Heart right ventricle (tissue), 16 donors: ENCODE results near the gene PRDM16. TPM values are rescaled to one million over a fixed set of nuclear protein-coding genes. Genes with fewer than 3 reads are reported as not detected.

ENCODE experiments used
- ATAC-seq, 8 donors: fragments of 200-7000 bp; cut with Tn5 transposase; one replicate each; pipeline ENCODE4 v1.9.1; 2020; ENCODE audit warnings: mild to moderate bottlenecking in 8 of 8, moderate library complexity in 8 of 8, moderate number of reproducible peaks in 1 of 8
- DNase-seq, 2 donors: peaks; one replicate each; pipeline ENCODE4 v3.0.0-alpha.2; 2020
- H3K27ac ChIP-seq, 10 donors: fragments of 200-600 bp; sonication (generic) in 2 of 10; one replicate each; pipeline versions ENCODE4 v1.5.0 to v1.8.0; 2020 to 2022; ENCODE audit warnings: mild to moderate bottlenecking in 3 of 10
- H3K27me3 ChIP-seq, 7 donors: fragments of 200-600 bp; one replicate each; pipeline ENCODE4 v1.8.0; 2021 to 2022; ENCODE audit warnings: mild to moderate bottlenecking in 2 of 7
- H3K36me3 ChIP-seq, 9 donors: fragments of 200-600 bp; sonication (generic) in 1 of 9; one replicate each; pipeline versions ENCODE4 v1.5.0 to v1.8.0; 2020 to 2022; ENCODE audit warnings: mild to moderate bottlenecking in 2 of 9
- H3K4me1 ChIP-seq, 9 donors: fragments of 200-600 bp; sonication (generic) in 1 of 9; one replicate each; pipeline versions ENCODE4 v1.5.0 to v1.8.0; 2020 to 2022; ENCODE audit warnings: mild to moderate bottlenecking in 4 of 9
- H3K4me3 ChIP-seq, 10 donors: fragments of 200-600 bp; sonication (generic) in 2 of 10; one replicate each; pipeline versions ENCODE4 v1.5.0 to v1.8.0; 2020 to 2022; ENCODE audit warnings: mild to moderate bottlenecking in 7 of 10, moderate library complexity in 2 of 10
- H3K9me3 ChIP-seq, 11 donors: fragments of 200-600 bp in 10 of 11; sonication (generic) in 2 of 11; one replicate each; pipeline versions ENCODE4 v1.5.0 to v1.8.0; 2013 to 2022; ENCODE audit warnings: mild to moderate bottlenecking in 2 of 11, control low read depth in 1 of 11, moderate library complexity in 1 of 11
- CTCF ChIP-seq, 9 donors: fragments of 200-600 bp; sonication (generic) in 2 of 9; IDR thresholded peaks; one replicate each; pipeline versions ENCODE4 v1.5.0 to v1.8.0; 2021 to 2022; ENCODE audit warnings: antibody characterized with exemption in 9 of 9, mild to moderate bottlenecking in 5 of 9, moderate library complexity in 1 of 9
- WGBS, 2 donors: extraction: QIAGEN DNeasy Blood & Tissue Kit; methylation state at CpG; one replicate each; pipeline ENCODE4 v1.1.7; 2013; ENCODE audit warnings: inconsistent platforms in 1 of 2; 5-methylcytosine and 5-hydroxymethylcytosine counted together
- intact Hi-C, 10 donors: fragments of 100-400 bp; cut with DNase I; formaldehyde crosslinking; loops; one replicate each; pipeline versions ENCODE4 v1.11.1 to v1.14.2; 2022
- polyA plus RNA-seq, 2 donors: library from polyadenylated mRNA; stranded (reverse); fragments of 200-250 nt; gene quantifications; one replicate each; pipeline ENCODE4 v1.2.3, GENCODE V29; 2013
- total RNA-seq, 10 donors: library from RNA; stranded (reverse); fragmentation: NEBNext Ultra II Directional in 3 of 10; extraction: Animal tissue kit (Norgen Biotek cat#: 25700) in 3 of 10; gene quantifications; one replicate each; pipeline versions ENCODE4 v1.2.1 to v1.2.4, GENCODE V29; 2021 to 2023
- donor health status: Arrhythmogenic right ventricular cardiomyopathy.
- donor health status: ischemic (EF 13 %, LVEDD 7.1; RV severe dilation, severe dysfunction).
- donor health status: healthy with polysubstance abuse.
- donor health status: DM: no; HTN: yes; CAD: no.
- donor health status: DM: no; HTN: no; CAD: no.
- donor health status: ischemic (EF 25% LVEDD 6.9; RV normal size, moderate dysfunction).
- donor health status: ischemic (EF 25% LVEDD 5.7; RV mildly dilated, moderate dysfunction).
- donor health status: healthy.
- donor health status: DM: yes; HTN: yes; CAD: no.
- donor health status: Ischemic cardiomyopathy.
- donor health status: ischemic (EF 35%, LVEDD 5.7; RV mildly dilated, moderate dysfunction).
- donor health status: nonischemic (EF 11% LVEDD 7.7; RV severe dilation, severe dysfunction).
- donor health status: DM: yes; HTN: yes; CAD: no.
- donor health status: PGD.
- donor health status: ischemic (EF 29% LVEDD 5.4; RV normal size, mild dysfunction).
- donor health status: nonischemic (EF 23%, LVEDD 6.1; RV moderate dilation, normal function).

PRDM16 gene
- total and polyA plus RNA-seq, 12 donors: 4.1 to 25.9 (median 14.8) TPM

DNA sequence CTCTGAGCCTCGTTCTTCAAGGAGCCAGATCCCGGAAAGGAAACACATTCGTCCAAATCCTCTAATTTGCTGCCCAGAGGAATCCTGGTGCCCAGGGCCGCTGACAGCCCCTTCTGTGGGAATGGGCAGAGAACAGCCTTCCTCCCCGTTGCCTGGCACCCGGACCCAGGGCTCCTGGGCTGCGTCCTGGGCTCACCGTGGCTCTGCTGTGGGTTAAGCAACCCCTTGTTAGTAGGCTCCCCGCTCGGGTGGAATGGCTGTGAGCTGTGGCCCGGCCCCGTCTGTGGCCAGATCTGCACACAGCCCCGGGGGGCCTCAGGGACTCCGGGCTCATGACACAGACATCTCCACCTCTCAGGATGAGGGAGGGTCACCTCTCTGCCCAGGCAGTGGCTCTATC lies 262.6 kb downstream of the PRDM16 start:
- intact Hi-C loops: no loop called here
- TF ChIP-seq CTCF (IDR thresholded peaks at IDR 0.05): no peak
- ATAC-seq: no peak
- Histone ChIP-seq H3K27ac (no peak overlapping the region), H3K4me1 (peaks cover 0 to 72% (median 41%) of the 10 kb centered on the region in 9 donors), H3K9me3 (peaks cover 0 to 5% (median 0%) of the 10 kb centered on the region in 11 donors), H3K36me3 (no peaks in the 10 kb centered on the region), H3K27me3 (peaks cover 0 to 9% (median 0%) of the 10 kb centered on the region in 7 donors), H3K4me3 (no peak overlapping the region)
- DNase-seq: no peak
- WGBS, 2 donors: 71 to 75% methylated on average over 14 of the region's 14 CpGs

DNA sequence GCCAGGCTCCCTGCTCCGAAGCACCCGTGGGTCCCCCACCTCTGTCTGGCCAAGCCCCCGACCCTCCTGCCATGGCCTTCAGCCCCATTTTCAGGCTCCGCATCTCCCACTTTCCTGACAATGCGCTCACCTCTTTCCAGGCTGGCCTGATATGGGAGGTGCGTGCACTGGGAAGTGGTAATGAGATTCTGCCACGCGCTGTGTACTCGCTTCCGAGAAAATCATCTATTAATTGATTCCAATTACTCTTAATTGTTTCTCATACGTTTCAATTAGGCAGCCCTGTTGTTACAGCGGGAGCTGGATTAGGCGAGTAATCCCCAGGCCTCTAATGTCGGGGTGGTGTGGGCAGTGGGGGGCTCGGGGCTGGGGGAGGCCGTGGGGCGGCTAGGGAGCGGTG lies 263.0 kb downstream of the PRDM16 start:
- TF ChIP-seq CTCF (IDR thresholded peaks at IDR 0.05): no peak
- Histone ChIP-seq H3K27me3 (peaks cover 0 to 8% (median 0%) of the 10 kb centered on the region in 7 donors), H3K4me3 (no peak overlapping the region), H3K27ac (no peak overlapping the region), H3K4me1 (peaks cover 0 to 72% (median 41%) of the 10 kb centered on the region in 9 donors), H3K9me3 (peaks cover 0 to 5% (median 0%) of the 10 kb centered on the region in 11 donors), H3K36me3 (no peaks in the 10 kb centered on the region)
- intact Hi-C loops: no loop called here
- 85 to 86% methylated on average over 18 of the region's 18 CpGs for WGBS, 2 donors
- no peak for DNase-seq
- no peak for ATAC-seq

GRCh38 chr1:3332662-3333061 lies 263.7 kb downstream of the PRDM16 start:
- intact Hi-C loops: no loop called here
- peak in 1 of 2 donors; percentile 14 for DNase-seq
- H3K4me3 ChIP-seq: no peak overlapping the region
- H3K27me3 ChIP-seq: peaks cover 0 to 8% (median 0%) of the 10 kb centered on the region in 7 donors
- no peaks in the 10 kb centered on the region for H3K36me3 ChIP-seq
- ATAC-seq: no peak
- H3K27ac ChIP-seq: peak overlapping the region in 1 of 10 donors; percentile 58
- TF ChIP-seq CTCF (IDR thresholded peaks at IDR 0.05): no peak
- 80 to 82% methylated on average over 10 of the region's 10 CpGs for WGBS, 2 donors
- H3K9me3 ChIP-seq: peaks cover 0 to 5% (median 0%) of the 10 kb centered on the region in 11 donors
- peaks cover 0 to 71% (median 41%) of the 10 kb centered on the region in 9 donors for H3K4me1 ChIP-seq

DNA sequence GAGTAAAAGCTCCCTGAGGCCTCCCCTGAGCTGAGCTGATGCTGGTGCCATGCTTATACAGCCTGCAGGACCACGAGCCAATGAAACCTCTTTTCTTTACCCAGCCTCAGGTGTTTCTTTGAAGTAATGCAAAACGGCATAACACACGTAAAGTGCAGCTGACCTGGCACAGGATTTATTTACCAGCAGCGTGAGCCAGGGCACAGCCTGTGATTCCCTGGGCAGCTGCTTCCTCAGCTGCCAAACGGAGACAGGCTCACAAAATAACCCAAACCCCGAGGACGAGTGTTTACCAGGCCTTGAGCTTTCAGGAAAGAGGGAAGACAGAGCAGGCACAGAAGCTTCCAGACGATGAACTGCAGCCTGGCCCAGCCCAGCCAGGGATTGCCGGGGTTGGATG lies 264.9 kb downstream of the PRDM16 start:
- TF ChIP-seq CTCF (IDR thresholded peaks at IDR 0.05): no peak
- peaks cover 0 to 8% (median 0%) of the 10 kb centered on the region in 7 donors for H3K27me3 ChIP-seq
- peak in 1 of 2 donors; percentile 9 for DNase-seq
- H3K4me3 ChIP-seq: no peak overlapping the region
- peaks cover 0 to 5% (median 0%) of the 10 kb centered on the region in 11 donors for H3K9me3 ChIP-seq
- no peaks in the 10 kb centered on the region for H3K36me3 ChIP-seq
- H3K27ac ChIP-seq: peak overlapping the region in 9 of 10 donors; percentile 33 to 69 (median 58)
- peak in 5 of 8 donors; percentile 31 to 78 (median 43) for ATAC-seq
- peaks cover 0 to 69% (median 39%) of the 10 kb centered on the region in 9 donors for H3K4me1 ChIP-seq
- 39 to 45% methylated on average over 9 of the region's 9 CpGs for WGBS, 2 donors
- intact Hi-C loops: no loop called here
